ENCODE results near the gene ZNF3.
A peak's percentile ranks its signal among the peaks of the same experiment; 100 is the strongest.

ZNF3 gene

DNA sequence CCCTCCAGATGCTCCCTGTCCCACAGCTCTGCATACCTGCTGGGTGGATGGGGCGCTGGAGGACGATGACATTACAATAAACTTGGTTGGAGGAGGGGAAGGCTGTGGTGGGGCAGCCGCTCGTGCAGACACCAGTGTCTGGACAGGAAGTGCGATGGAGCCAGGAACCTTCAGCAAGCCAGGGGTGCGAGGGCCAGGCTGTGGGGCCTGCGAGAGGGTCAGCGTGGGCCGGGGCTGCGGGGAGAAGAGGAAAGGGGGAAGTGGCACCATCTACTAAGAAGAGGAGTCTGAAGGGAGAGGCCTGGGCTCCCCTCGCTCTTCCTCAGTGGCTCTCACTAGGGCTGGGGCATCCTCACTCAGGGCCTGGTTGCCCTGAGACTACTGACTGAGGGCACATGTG, 26.4 kb upstream of the ZNF3 start:
- DNase-seq: no peak

DNA sequence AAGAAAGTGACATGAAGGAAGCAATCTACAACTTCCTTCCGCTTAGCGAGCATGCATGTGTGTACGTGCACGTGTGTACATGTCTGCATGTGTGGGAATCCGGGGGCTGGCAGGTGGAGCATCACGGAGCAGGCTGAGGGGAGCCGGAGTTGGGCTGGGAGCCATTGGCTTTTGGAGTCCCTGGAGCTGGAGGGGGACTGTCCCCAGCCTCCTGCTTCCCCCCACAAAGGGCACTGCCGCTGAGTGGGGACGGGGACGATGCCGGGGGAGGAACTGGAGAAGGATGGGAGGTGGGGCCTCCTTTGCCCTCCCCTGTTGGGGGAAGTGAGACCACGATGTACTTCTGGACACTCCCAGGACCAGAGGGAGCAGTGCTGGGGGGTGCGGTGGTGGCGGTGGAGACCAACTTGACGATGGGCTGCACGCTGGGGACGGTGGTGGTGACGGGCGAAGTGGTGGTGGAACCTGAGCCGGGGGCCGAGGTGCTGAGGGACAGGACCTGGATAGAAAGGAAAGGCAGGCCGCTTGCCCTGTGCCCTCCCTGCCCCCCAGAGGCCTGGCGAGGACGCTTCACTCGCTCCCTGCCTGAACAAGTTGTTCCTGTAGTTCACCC, 25.7 kb upstream of the ZNF3 start:
- DNase-seq: no peak

GRCh38 chr7:100106633-100107032, 25.1 kb upstream of the ZNF3 start:
- no peak for DNase-seq

DNA sequence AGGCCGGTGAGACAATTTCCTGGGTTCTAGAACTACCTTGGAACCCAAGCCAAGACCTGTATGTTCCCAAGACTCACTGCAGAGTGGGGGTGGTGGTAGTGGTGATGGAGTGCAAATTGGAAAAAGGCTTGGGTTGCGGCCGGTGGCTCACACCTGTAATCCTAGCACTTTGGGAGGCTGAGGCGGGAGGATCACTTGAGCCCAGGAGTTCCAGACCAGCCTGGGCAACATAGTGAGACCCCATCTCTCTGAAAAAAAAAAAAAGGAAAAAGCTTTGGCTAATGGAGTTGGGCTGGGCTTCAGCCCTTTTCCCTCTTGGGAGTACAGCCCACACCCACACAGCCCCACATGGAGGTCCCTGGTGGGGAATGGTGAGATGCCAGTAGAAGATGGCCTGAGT, 24.0 kb upstream of the ZNF3 start:
- no peak for DNase-seq

GRCh38 chr7:100102950-100103840, 21.7 kb upstream of the ZNF3 start:
- no peak for DNase-seq

DNA sequence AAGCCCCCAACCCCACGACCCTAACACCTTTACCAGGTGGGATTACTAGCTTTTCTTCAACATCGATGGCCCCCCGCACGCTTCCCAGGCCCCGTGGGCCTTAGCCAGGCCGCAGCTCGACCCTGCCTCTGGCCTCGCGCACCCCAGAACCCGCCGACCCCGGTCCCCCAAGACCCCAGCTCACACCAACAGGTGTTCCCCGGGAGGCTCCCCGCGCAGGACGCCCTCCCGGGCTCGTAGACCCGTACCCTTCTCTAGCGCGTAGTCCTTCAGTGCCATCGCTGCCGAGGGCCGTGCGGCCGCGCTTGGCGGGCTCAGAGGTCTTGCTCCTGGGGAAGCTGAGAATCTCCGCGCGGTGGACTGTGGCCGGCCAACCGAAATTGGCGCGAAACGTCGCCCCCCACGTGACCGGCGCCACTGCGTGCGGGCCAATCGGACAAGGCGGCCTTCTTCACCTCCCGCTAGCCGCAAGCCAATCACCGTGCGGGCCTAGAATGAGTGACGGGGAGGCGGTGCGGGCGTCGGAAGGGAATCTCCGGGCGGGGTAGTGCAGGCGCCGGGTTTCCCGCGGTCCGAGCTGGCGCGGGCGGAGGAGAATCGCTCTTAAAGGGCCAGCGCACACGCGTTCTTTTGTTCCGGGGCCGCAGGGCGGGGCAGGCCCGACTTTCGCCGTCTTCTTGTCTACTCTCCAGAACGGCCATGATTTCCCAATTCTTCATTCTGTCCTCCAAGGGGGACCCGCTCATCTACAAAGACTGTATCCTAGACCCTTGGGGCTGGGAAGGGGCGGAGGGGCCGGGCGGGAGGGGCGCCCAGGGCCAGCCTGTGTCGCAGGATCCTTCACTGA, 19.7 kb upstream of the ZNF3 start, which contains the start of the genes AP4M1 and MCM7:
AP4M1 (plus strand) TSS at position 628 of the 847 bp plus-strand sequence; CDS start at position 700, 72 bp downstream.
MCM7 (minus strand) TSS at position 382 of the 847 bp plus-strand sequence; CDS start at position 279, 103 bp downstream.
- peak; percentile 100 for DNase-seq

DNA sequence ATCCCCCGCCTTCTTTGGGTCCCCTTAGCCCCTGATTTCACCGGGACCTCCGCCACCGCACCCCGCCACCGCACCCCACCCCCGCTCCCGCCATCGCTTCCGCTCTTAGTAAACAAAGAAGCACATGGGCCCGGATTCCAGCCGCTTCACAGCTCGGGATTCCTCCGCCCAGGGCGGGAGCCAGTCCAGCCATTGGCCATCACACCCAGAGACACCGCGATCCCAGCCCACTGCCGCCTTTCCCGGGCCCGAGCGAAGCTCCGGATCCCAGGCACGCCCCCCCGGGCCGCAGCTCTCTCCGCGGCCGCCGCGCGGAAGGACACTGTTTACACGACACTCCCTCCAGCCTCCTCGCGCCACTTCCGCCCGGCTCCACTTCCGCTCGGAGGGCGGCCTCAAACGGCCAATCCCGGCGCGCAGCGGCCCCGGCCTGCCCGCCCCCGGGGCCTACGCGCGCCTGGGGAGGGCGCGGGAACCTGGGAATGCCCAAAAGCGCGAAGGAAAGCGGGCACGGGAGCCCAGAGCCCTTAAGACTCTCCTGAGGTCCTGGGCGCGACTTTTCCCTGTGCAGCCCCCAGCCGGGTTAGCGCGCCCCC, 19.0 kb upstream of the ZNF3 start:
- DNase-seq: peak; percentile 100

DNA sequence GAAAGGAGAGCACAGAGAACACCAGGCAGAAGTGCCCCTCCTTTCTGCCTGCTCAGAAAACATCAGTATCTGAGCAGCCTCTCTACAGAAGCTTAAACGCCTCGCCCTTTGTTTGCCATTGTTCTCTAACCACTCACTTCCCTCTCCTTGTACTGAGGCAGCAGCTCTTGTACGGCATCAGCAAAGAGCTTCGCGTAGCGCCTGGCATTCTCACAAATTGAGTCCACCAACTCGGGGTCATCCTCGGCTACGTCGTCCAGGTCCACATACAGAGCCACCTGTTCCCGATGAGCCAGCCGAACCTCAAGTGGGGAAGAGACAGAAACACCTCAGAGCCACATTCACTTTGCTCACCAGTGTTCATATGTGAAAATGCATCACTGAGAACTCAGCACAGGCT, 17.9 kb upstream of the ZNF3 start:
- peak; percentile 43 for DNase-seq

DNA sequence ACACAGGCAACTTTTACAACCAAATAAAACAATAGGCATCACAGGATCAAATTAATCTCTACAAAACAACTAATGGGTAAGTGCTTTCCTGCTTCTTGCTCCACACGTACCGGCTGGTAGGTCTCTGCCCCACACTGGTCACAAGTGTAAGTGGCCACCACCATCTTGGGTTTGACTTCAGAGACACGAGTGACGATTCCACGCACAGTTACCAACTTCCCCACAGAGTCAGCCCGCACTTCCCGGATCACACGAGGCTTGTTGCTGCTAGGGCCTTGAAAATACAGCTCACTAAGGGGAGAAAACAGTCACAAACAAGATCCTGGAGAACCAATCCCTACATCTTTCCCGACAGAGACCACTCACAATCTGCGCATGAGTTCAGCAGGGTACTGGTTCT, 17.4 kb upstream of the ZNF3 start:
- DNase-seq: no peak

GRCh38 chr7:100095704-100096103, 14.2 kb upstream of the ZNF3 start:
- no peak for DNase-seq

DNA sequence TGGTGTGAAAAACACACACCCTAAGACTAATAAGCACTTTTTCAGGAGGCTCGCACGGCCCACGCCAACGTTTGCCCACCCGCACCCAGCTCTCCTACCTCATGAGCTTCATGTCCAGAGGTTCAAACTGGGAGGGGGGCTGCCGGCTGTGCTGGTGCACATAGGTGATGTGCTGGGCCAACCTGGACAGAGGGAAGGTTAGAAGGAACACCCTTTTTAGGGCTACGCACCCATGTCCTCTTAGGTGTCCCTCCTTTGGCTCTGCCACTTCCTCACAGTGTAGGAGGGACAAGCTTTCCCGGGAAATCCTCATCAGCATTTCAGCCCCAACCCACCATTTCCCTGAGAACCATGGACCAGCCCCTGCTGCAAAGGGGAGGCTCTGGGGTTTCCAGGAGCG, 13.8 kb upstream of the ZNF3 start:
- no peak for DNase-seq

DNA sequence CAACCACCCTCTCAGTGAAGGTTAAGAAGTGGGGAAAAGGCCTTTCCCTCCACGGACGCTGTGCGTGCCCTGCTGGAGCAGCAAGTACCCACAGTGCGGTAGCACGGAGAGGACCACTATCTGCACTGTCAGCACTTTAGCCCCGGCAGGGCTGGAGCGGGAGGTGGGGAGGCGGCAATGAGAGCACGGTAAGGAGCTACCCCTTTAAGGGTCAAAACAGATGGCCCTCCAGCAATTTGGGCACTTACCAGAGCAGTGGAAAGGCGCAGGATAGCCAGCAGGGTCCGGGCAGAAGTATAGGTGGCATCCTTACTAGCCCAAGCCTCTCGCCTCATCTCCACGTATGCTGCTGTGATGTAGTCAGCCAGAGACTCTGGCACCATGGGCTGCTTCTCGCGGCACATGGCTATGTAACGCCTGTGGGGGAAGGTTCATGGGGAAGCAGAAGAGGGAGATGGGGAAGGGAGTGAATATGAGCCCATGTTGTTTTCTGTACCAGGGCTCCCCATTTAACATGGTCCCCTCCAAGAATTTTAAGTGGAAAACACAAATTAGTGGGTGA, 12.5 kb upstream of the ZNF3 start:
- peak; percentile 52 for DNase-seq

DNA sequence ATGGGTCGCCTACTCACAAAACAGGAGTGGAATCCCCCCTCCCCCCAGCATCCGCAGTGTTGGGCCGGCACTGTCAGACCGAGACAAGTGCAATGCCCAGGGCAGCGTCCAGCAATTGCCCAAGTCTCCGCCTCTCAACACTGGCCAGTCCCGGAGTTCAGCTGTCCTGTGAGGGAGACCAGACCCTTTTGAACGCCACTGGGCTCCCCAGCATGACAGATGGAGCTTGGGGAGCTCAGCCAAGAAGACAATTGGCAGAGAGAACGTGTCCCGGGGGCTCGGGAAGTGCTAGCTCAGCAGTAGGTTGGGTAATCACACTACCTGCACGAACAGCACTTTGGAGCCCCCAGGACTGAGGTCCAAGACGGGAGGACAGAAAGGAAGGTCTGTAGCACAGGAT, 12.0 kb upstream of the ZNF3 start:
- no peak for DNase-seq

GRCh38 chr7:100093054-100093453, 11.5 kb upstream of the ZNF3 start:
- peak; percentile 55 for DNase-seq

- DNase-seq: peak; percentile 76
Observed at GRCh38 chr7:100091411-100092181, 10.1 kb upstream of the ZNF3 start.

GRCh38 chr7:100090527-100091410, 9.2 kb upstream of the ZNF3 start:
- DNase-seq: peak; percentile 67

DNA sequence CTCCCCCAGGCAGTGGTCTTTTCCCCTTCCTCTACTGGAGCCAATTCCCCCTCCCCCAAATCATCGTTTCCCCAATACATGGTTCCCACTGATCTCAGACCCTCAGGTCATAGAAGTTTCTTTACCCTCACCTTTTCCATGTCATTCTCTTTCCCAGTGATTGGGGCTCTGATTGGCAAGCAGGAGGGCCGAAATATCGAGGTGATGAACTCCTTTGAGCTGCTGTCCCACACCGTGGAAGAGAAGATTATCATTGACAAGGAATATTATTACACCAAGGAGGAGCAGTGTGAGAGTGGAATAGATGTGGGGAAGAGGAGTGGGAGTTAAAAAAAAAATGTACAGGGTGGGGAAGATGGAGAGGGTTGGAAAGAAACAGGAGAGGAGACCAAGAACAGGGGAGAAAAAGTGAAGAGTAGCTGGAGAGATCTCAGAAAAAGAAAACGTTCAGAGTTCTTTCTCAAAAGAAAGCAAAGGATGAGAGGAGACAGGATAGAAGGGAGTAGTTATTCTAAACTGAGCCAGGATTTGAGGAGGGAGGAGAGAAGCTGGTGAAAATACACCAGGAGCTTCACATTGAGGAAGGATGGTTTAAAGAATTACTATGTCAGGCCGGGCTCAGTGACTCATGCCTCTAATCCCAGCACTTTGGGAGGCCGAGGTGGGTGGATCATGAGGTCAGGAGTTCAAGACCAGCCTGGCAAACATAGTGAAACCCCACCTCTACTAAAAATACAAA, 8.1 kb upstream of the ZNF3 start:
- no peak for DNase-seq

DNA sequence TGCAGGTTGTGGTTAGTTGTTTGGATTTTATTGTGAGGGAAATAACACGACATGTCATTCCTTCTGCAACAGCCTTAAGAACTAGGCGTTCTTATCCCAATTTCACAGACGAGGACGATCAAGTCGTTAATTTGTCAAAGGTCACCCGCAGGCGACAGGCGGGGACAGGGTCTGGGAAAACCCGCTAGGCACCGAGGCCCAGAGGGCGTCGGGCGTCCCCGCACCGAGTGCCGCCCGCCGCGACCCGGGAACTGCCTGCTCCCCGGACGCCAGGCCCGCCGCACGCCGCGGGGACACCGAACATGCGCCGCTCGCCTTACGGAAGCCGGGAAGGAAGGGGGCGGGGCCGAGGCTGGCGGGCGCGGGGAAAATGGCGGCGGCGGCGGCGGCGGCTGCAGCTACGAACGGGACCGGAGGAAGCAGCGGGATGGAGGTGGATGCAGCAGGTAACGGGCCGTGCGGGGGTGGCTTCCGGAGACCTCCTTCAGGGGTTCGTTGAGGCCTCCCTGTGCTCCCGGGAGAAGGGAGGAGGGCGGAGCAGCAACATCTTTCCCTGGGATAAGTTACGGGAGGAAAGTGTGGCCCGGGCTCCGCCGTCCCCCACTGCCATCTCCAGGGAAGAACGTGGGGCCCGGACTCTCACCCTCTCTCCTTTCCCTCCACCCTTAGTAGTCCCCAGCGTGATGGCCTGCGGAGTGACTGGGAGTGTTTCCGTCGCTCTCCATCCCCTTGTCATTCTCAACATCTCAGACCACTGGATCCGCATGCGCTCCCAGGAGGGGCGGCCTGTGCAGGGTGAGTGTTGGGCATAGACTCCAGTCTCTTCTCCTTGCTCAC, 7.3 kb upstream of the ZNF3 start, which contains the start of gene COPS6:
COPS6 (plus strand) TSS at position 349 of the 837 bp plus-strand sequence; CDS start at position 371, 22 bp downstream.
- peak; percentile 96 for DNase-seq
